Lower leg skin (tissue), 4 donors: ENCODE data around the gene SNRPF. TPM values are rescaled to one million over a fixed set of nuclear protein-coding genes. Genes with fewer than 3 reads are reported as not detected.

Experiments used
- DNase-seq, 2 donors: peaks; one replicate each; pipeline ENCODE4 v3.0.0-alpha.2; 2019; ENCODE audit warnings: low spot score in 2 of 2
- H3K4me3 ChIP-seq: fragments of 200-600 bp; sonication (generic); 2 replicates; pipeline ENCODE4 v1.5.1; 2017; ENCODE audit warnings: mild to moderate bottlenecking, low read depth; ENCODE audit not compliant: poor library complexity, severe bottlenecking
- POLR2A ChIP-seq, 2 donors: fragments of 450-650 bp; IDR thresholded peaks; one replicate each; pipeline ENCODE4 v1.6.1; 2016 to 2017; ENCODE audit warnings: antibody characterized with exemption in 2 of 2, mild to moderate bottlenecking in 1 of 2, moderate library complexity in 1 of 2
- WGBS, 2 donors: methylation state at CpG; one replicate each; pipeline ENCODE4 v1.1.5; 2018; 5-methylcytosine and 5-hydroxymethylcytosine counted together
- intact Hi-C: fragments of 100-400 bp; cut with DNase I; formaldehyde crosslinking; loops from one replicate; pipeline ENCODE4 v1.15.0; 2023; ENCODE audit warnings: low total_unique reads
- total RNA-seq, 4 donors: library from RNA; depleted of rRNA; stranded (reverse); fragments of >200 nt; gene quantifications; one replicate each; pipeline ENCODE4 v1.1.0, GENCODE V29; 2016
- TF ChIP-seq, protein P1 (sequence below), 3 donors: fragments of 450-650 bp; IDR thresholded peaks; one replicate each; pipeline ENCODE4 v1.5.1; 2016; ENCODE audit warnings: antibody characterized with exemption in 3 of 3, mild to moderate bottlenecking in 3 of 3, moderate library complexity in 2 of 3

SNRPF gene
- total RNA-seq, 4 donors from 2014 or later, result 5.8 to 8.2 (median 7.4) TPM

DNA sequence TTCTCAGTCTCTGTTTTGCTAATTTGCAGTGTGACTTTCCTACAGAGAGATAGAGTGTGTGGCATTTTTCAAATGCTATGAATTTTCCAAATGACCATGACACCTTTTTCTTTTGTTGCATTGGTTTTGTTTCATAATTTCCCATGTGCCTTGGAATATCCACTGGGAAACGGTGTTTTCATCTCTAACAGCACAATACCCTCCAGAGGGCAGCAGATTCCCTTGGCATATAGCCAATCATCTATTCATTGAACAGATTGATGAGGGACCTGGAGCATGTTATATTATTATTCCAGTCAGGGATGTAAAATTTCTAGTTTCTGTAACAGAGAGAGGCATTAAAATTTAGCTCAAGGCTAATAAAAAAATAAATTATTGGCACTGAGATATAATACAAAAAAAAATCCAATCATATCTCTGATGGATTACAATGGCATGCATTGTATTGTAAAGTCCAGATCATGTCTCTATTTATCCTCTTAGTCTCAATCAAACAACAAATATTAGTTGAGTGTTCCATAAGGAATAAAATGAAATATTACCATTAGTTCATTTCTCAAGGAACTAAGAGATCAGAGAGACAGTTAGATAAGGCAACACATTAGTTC, 38.6 kb upstream of the SNRPF start:
- TF ChIP-seq POLR2A (IDR thresholded peaks at IDR 0.05), result no peak
- TF ChIP-seq, protein P1, sequence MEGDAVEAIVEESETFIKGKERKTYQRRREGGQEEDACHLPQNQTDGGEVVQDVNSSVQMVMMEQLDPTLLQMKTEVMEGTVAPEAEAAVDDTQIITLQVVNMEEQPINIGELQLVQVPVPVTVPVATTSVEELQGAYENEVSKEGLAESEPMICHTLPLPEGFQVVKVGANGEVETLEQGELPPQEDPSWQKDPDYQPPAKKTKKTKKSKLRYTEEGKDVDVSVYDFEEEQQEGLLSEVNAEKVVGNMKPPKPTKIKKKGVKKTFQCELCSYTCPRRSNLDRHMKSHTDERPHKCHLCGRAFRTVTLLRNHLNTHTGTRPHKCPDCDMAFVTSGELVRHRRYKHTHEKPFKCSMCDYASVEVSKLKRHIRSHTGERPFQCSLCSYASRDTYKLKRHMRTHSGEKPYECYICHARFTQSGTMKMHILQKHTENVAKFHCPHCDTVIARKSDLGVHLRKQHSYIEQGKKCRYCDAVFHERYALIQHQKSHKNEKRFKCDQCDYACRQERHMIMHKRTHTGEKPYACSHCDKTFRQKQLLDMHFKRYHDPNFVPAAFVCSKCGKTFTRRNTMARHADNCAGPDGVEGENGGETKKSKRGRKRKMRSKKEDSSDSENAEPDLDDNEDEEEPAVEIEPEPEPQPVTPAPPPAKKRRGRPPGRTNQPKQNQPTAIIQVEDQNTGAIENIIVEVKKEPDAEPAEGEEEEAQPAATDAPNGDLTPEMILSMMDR (IDR thresholded peaks at IDR 0.05), result no peak
- WGBS, 2 donors, result 2 to 3% methylated on average over 1 of the region's 1 CpG
- no peak for DNase-seq

DNA sequence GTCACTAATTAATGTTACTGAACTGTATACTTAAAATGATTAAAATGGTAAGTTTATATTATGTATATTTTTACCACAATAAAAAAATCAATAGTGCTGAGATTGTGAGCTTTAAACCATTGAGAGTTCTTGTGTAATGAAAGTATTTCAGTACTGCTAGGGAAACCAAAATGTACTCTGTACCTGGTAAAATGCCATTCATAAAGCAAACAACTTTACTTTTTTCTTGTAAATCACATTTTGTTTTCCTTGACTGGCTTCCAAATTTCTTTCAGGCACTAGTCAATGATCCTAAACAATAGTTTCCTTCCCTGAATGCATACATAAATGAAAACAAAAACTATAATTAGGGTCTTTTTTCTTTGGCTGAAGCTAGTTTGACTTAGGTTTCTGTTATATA, 29.4 kb upstream of the SNRPF start:
- DNase-seq, result no peak

More for the DNA sequence above, 38.6 kb upstream of the SNRPF start:
- no peak overlapping the region for H3K4me3 ChIP-seq
- intact Hi-C loops, result no loop called here

GRCh38 chr12:95830335-95831089, 28.2 kb upstream of the SNRPF start:
- TF ChIP-seq, protein P1 (IDR thresholded peaks at IDR 0.05), result no peak
- no peak for TF ChIP-seq POLR2A (IDR thresholded peaks at IDR 0.05)
- intact Hi-C loops, result no loop called here

More for the DNA sequence above, 29.4 kb upstream of the SNRPF start:
- no peak overlapping the region for H3K4me3 ChIP-seq
- TF ChIP-seq, protein P1 (IDR thresholded peaks at IDR 0.05), result no peak
- no peak for TF ChIP-seq POLR2A (IDR thresholded peaks at IDR 0.05)
- intact Hi-C loops, result no loop called here

DNA sequence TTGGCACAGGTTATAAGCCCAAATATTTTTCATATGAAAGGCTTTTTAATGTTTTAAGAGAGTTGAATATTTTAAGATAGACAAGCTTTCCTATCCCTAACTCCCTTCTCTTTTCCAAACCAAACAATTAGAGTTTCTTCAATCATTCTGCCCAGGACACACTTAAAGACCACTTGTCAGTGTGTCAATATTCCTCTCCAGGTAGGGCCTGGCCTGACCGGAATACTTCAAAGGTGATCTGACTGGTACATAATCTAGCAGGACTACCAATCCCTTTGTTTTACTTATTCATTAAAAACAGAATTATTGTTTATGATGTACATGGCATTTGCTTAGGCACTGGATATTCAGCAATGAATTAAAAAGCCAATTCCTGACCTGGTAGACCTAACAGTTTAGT, 24.2 kb upstream of the SNRPF start:
- TF ChIP-seq POLR2A (IDR thresholded peaks at IDR 0.05), result no peak
- TF ChIP-seq, protein P1 (IDR thresholded peaks at IDR 0.05), result no peak
- WGBS, 2 donors, result 83 to 91% methylated on average over 1 of the region's 1 CpG
- DNase-seq, result no peak
- intact Hi-C loops, result no loop called here
- no peak overlapping the region for H3K4me3 ChIP-seq

More at GRCh38 chr12:95830335-95831089, 28.2 kb upstream of the SNRPF start:
- WGBS, 2 donors, result 53 to 58% methylated on average over 2 of the region's 2 CpGs
- no peak overlapping the region for H3K4me3 ChIP-seq
- no peak for DNase-seq

- TF ChIP-seq, protein P1 (IDR thresholded peaks at IDR 0.05), result no peak
- TF ChIP-seq POLR2A (IDR thresholded peaks at IDR 0.05), result no peak
- no peak for DNase-seq
- intact Hi-C loops, result no loop called here
- WGBS, 2 donors, result 12% methylated on average over 3 of the region's 3 CpGs
- no peak overlapping the region for H3K4me3 ChIP-seq
These were observed 22.6 kb upstream of the SNRPF start for GRCh38 chr12:95836185-95836609.
